ENCODE data around the gene OTOP2. TPM values are rescaled to one million over a fixed set of nuclear protein-coding genes. Genes with fewer than 3 reads are reported as not detected.

The OTOP2 gene
- total and polyA plus RNA-seq, 9 of the 15 experiments (the other 6 are each of a cell fraction or from before 2014, with no cell fraction given) = 0.04 to 0.36 (median 0.14) TPM; not detected in 1

GRCh38 chr17:74960570-74961342, 36.7 kb downstream of the OTOP2 start (continued):
- TF ChIP-seq NR2C2 (CRISPR knock-in tag; IDR thresholded peaks at IDR 0.05) = peak; percentile 61; the same call in 1 of the 2 replicates
- TF ChIP-seq NR2C2 (tag; IDR thresholded peaks at IDR 0.05) = no peak
- no peak for TF ChIP-seq ZNF23 (CRISPR knock-in tag; IDR thresholded peaks at IDR 0.05)
- TF ChIP-seq KLF1 (tag; IDR thresholded peaks at IDR 0.05) = no peak
- TF ChIP-seq BACH1 (tag; IDR thresholded peaks at IDR 0.05) = no peak
- TF ChIP-seq EP300 (IDR thresholded peaks at IDR 0.05; ENCODE audit: low read length) = no peak
- TF ChIP-seq C11orf30 (IDR thresholded peaks at IDR 0.05; ENCODE audit: low read depth) = no peak
- no peak for TF ChIP-seq POU5F1 (IDR thresholded peaks at IDR 0.05; ENCODE audit: borderline replicate concordance, low read depth, low read length, partially characterized antibody)
- TF ChIP-seq CREBBP (IDR thresholded peaks at IDR 0.05; ENCODE audit: low read depth, low read length) = no peak
- TF ChIP-seq SMAD3 (CRISPR knock-in tag; conservative IDR thresholded peaks at IDR 0.05) = no peak
- TF ChIP-seq MED1 (CRISPR knock-in tag; IDR thresholded peaks at IDR 0.05; ENCODE audit: borderline replicate concordance) = no peak
- TF ChIP-seq CTCFL (IDR thresholded peaks at IDR 0.05; ENCODE audit: borderline replicate concordance, insufficient read depth, low read depth, low read length, poor library complexity, severe bottlenecking) = peak; percentile 43
- peak; percentile 81 for TF ChIP-seq RB1 (IDR thresholded peaks at IDR 0.05; ENCODE audit: low read depth)
- TF ChIP-seq HEY1 (CRISPR knock-in tag; IDR thresholded peaks at IDR 0.05; ENCODE audit: borderline replicate concordance) = no peak
- TF ChIP-seq PCBP1 (IDR thresholded peaks at IDR 0.05; ENCODE audit: low read depth, low read length, poor library complexity, severe bottlenecking) = no peak
- TF ChIP-seq ZNF445 (CRISPR knock-in tag; IDR thresholded peaks at IDR 0.05; ENCODE audit: low read depth) = no peak
- peak; percentile 63 to 71; a peak in 2 of 4 replicates for TF ChIP-seq ARNT (IDR thresholded peaks at IDR 0.05)
- TF ChIP-seq, protein P1, sequence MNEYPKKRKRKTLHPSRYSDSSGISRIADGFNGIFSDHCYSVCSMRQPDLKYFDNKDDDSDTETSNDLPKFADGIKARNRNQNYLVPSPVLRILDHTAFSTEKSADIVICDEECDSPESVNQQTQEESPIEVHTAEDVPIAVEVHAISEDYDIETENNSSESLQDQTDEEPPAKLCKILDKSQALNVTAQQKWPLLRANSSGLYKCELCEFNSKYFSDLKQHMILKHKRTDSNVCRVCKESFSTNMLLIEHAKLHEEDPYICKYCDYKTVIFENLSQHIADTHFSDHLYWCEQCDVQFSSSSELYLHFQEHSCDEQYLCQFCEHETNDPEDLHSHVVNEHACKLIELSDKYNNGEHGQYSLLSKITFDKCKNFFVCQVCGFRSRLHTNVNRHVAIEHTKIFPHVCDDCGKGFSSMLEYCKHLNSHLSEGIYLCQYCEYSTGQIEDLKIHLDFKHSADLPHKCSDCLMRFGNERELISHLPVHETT (CRISPR knock-in tag; conservative IDR thresholded peaks at IDR 0.05 in 1 of 2, IDR thresholded peaks at IDR 0.05 in 1 of 2) = no peak
- TF ChIP-seq ZNF589 (CRISPR knock-in tag; IDR thresholded peaks at IDR 0.05; ENCODE audit: low read depth) = no peak
- TF ChIP-seq ZBED1 (IDR thresholded peaks at IDR 0.05) = no peak
- no peak for TF ChIP-seq SP2 (IDR thresholded peaks at IDR 0.05; ENCODE audit: extremely low read depth, low read depth, low read length, poor library complexity, severe bottlenecking)
- no peak for TF ChIP-seq MCM7 (IDR thresholded peaks at IDR 0.05)
- no peak for TF ChIP-seq OTX1 (CRISPR knock-in tag; IDR thresholded peaks at IDR 0.05)
- no peak for TF ChIP-seq DNMT1 (IDR thresholded peaks at IDR 0.05)
- TF ChIP-seq ZBTB8A (IDR thresholded peaks at IDR 0.05; ENCODE audit: partially characterized antibody) = no peak
